AG04450 (cell line): Measurements from ENCODE around the gene TNFRSF17. TPM values are rescaled to one million over a fixed set of nuclear protein-coding genes. Genes with fewer than 3 reads are reported as not detected.
A peak's percentile ranks its signal among the peaks of the same experiment; 100 is the strongest.
"Not testable (repeated sequence)": the region's sequence is repeated elsewhere in the genome, so short reads cannot be mapped to it uniquely, and the experiment has no call there.

Experiments
- CTCF ChIA-PET: fragments of 300-600, 350-600 bp; formaldehyde crosslinking; extraction: SDS; loops from one replicate; lab custom pipeline; 2022; ENCODE audit warnings: antibody characterized with exemption, inconsistent platforms; lab: Charles Lee
- POLR2A ChIA-PET: fragments of 350-600 bp; formaldehyde crosslinking; extraction: SDS; loops from one replicate; lab custom pipeline; 2021; ENCODE audit warnings: antibody characterized with exemption, inconsistent platforms; lab: Yijun Ruan, JAX
- DNase-seq: peaks from one replicate; pipeline ENCODE4 v3.0.0-alpha.2; 2011; ENCODE audit warnings: low read depth, low spot score
- H3K27ac ChIP-seq: one replicate; pipeline ENCODE4 v1.5.1; 2012; ENCODE audit warnings: low read depth, low read length, control low read depth
- H3K27me3 ChIP-seq: one replicate; pipeline ENCODE4 v1.6.0; 2012; ENCODE audit warnings: low read length; ENCODE audit not compliant: control insufficient read depth, insufficient read depth
- H3K4me3 ChIP-seq: 2 replicates; pipeline ENCODE4 v1.5.1; 2011; ENCODE audit warnings: mild to moderate bottlenecking, low read depth, low read length, control low read depth
- H3K9me3 ChIP-seq: 2 replicates; pipeline ENCODE4 v1.5.1; 2012; ENCODE audit warnings: low read length; ENCODE audit not compliant: control insufficient read depth, insufficient read depth
- CTCF ChIP-seq: IDR thresholded peaks from 2 replicates; pipeline ENCODE4 v1.5.1; 2011; ENCODE audit warnings: low read depth, low read length, control low read depth, inconsistent platforms
- polyA plus RNA-seq: library from polyadenylated mRNA; depleted of rRNA; stranded (reverse); fragments of >200 nt; gene quantifications from 2 replicates; pipeline ENCODE4 v1.2.3, GENCODE V29; 2011

The TNFRSF17 gene
- polyA plus RNA-seq, 1 experiment = not detected

- no peaks in the 10 kb centered on the region for H3K9me3 ChIP-seq
- ChIA-PET CTCF (no interaction called here), POLR2A (no interaction called here)
- no peaks in the 10 kb centered on the region for H3K27me3 ChIP-seq
- TF ChIP-seq CTCF = no peak
- H3K4me3 ChIP-seq = no peak overlapping the region
- H3K27ac ChIP-seq = peak overlapping the region; percentile 68
- peak; percentile 87 for DNase-seq
These were observed 9.3 kb upstream of the TNFRSF17 start for GRCh38 chr16:11955713-11956123.

GRCh38 chr16:11956558-11956957, 8.5 kb upstream of the TNFRSF17 start:
- H3K9me3 ChIP-seq = no peaks in the 10 kb centered on the region
- no peak for DNase-seq
- TF ChIP-seq CTCF = no peak
- ChIA-PET POLR2A (no interaction called here), CTCF (no interaction called here)
- H3K4me3 ChIP-seq = no peak overlapping the region
- H3K27ac ChIP-seq = no peak overlapping the region
- H3K27me3 ChIP-seq = no peaks in the 10 kb centered on the region

- no peak for DNase-seq
- CTCF ChIA-PET = interaction anchor here (2.6 kb wide), 1 partner anchor 110 kb away, joined by 13 read pairs; no protein-coding TSS in a partner anchor
These were observed 7.2 kb upstream of the TNFRSF17 start for GRCh38 chr16:11957591-11958395.

GRCh38 chr16:11962457-11962856, 2.6 kb upstream of the TNFRSF17 start:
- CTCF ChIA-PET, DNase-seq, H3K9me3 ChIP-seq, H3K27ac ChIP-seq, H3K27me3 ChIP-seq, H3K4me3 ChIP-seq: not testable (repeated sequence)
- POLR2A ChIA-PET = interaction anchor here (0.6 kb wide), 1 partner anchor 156 kb away, joined by 4 read pairs; no protein-coding TSS in a partner anchor

More at GRCh38 chr16:11957591-11958395, 7.2 kb upstream of the TNFRSF17 start:
- Histone ChIP-seq H3K27ac (peak overlapping the region; percentile 31), H3K9me3 (no peaks in the 10 kb centered on the region), H3K27me3 (no peaks in the 10 kb centered on the region), H3K4me3 (no peak overlapping the region)
- POLR2A ChIA-PET = no interaction called here
- no peak for TF ChIP-seq CTCF

- CTCF ChIA-PET, DNase-seq, H3K27me3 ChIP-seq, H3K4me3 ChIP-seq, H3K27ac ChIP-seq, H3K9me3 ChIP-seq, POLR2A ChIA-PET: not testable (repeated sequence)
These were observed 2.0 kb upstream of the TNFRSF17 start for GRCh38 chr16:11962978-11963377.

GRCh38 chr16:11963706-11964105, 1.3 kb upstream of the TNFRSF17 start:
- no peak for DNase-seq
- POLR2A ChIA-PET = no interaction called here
- Histone ChIP-seq H3K9me3 (no peaks in the 10 kb centered on the region), H3K27ac (no peak overlapping the region), H3K4me3 (no peak overlapping the region), H3K27me3 (no peaks in the 10 kb centered on the region)
- TF ChIP-seq CTCF = no peak
- CTCF ChIA-PET = interaction anchor here (2.8 kb wide), 1 partner anchor 104 kb away, joined by 21 read pairs; no protein-coding TSS in a partner anchor
